GM18907 (cell line): ENCODE measurements around the gene TMEM59L.

Experiments used
- ATAC-seq: cut with Tn5 transposase; IDR thresholded peaks from one replicate; pipeline ENCODE4 v1.9.1; 2021; ENCODE audit warnings: mild to moderate bottlenecking, moderate library complexity; ENCODE audit not compliant: unreplicated experiment

TMEM59L gene

DNA sequence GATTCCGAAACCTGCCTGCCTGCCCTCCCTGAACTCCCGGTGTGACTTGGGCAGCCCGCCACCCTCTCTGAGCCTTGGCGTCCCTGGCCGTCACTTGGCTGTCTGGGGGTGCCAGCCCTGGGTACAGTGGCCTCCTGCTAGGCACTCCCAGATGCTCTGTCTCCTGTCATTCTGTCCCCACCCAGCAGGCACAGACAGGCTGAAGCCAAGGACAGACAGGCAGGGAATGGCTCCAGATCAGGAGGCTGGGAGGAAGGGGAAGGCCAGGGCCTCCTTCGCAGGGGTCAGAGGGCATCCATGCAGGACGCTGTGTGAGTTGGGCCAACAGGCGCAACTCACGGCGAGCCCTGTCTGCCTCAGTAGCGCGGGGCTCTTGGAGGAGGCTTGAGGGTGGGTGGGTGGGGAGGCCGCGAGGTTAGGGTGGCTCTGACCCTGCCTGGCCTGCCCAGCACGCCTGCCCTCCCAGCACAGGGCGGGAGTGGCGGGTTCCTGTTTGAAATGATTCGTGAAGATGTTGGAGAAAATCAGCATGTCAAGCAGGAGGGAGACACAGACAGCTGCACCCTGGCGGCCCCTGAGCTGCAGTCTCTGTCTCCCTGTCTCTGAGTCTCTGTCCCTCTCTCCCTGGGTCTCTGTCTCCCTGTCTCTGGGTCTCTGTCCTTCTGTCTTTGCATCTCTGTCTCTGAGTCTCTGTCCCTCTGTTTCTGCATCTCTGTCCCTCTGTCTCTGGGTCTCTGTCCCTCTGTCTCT lies 43.8 kb downstream of the TMEM59L start:
- ATAC-seq: no peak

GRCh38 chr19:18657590-18658365 lies 45.1 kb downstream of the TMEM59L start:
- no peak for ATAC-seq

DNA sequence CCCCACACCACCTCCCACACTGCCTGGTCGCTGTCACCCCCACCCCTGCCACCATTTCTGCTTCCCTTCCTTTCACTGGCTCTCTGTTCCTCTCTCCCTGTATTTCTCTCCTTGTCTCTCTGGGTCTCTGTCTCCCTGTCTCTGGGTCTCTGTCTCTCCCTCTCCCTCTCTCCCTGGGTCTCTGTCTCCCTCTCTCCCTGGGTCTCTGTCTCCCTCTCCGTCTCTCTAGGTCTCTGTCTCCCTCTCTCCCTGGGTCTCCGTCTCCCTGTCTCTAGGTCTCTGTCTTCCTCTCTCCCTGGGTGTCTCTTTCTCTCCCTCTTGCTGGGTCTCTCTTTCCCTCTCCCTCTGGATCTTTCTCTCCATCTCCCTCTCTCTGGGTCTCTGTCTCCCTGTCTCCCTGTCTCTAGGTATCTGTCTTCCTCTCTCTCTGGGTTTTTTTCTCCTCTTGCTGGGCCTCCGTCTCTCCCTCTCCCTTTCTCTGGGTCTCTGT lies 45.7 kb downstream of the TMEM59L start:
- no peak for ATAC-seq

DNA sequence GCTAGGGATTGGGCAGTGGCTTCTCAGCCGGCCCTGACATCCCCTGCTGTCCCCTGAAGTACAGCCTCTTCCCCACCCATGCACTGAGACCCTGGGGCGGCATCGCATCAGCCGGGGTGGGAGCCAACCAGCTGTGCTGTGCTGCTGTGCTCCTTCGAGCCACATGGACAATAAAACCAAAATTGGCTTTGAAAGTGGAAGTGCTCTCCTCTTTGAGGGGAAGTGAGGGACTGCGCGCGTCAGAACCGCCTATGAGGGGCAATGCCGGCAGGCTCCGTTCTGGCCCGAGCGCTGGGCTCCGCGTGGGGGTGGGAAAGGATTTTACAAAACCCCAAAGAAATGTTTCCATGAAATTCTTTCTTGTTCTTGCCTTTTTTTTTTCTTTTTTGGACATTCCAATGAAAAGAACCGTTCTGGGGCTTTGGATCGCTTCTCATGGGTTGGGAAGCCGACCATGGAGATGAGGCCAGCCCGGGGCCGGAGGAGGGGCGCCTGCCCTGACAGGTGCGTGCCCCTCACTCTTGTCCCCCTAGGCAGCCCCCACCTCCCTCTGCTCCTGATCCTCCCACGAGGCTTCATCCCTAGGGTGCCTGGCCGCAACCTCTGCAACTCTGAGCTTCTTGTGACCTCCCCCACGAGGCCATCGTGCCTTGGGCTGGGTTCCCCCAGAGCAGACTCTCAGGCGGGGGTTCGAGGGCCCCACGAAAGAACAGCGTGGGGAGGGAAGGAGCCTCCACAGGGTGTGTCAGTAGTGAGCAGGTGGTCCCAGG lies 46.8 kb downstream of the TMEM59L start:
- ATAC-seq: no peak

DNA sequence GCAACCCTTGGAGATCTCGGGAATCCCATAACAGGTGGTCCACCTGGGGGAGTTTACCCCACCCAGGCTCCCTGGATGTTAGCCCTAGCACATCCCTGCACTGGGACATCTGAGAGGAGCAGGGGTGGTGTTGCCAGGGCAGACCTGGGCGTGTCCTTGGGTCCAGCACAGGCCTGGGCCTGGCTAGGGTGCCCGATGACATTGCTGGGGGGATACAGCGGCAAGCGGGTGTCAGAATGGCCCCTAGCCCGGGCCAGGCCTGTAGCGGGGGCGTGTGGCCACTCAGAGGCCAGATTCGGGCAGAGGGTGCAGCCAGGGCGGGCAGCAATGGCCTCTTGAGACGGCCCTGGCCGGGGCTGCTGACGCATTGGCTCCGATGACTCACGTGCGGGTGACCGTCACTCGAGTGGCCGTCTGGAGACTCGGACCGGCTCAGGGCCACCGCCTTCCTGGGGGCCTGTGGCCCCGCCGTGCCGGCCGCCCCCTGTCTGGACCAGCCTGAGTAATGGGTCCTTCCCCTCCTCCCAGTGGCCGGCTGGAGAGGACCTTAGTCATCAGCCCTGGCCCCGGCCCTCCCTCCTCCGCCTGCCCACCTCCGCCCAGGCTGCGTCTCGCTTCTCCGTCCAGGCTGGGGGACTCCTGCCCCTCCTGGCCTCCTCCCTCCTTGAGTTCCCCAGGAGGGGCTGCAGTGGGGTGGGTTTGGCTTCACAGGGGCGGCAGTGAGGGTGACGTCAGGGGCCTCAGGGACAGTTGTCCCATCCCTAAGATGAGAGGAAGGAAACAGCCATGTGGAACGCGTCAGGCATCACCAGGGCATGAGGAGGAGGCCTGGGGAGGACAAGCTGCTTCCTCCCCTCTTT lies 47.6 kb downstream of the TMEM59L start:
- no peak for ATAC-seq

DNA sequence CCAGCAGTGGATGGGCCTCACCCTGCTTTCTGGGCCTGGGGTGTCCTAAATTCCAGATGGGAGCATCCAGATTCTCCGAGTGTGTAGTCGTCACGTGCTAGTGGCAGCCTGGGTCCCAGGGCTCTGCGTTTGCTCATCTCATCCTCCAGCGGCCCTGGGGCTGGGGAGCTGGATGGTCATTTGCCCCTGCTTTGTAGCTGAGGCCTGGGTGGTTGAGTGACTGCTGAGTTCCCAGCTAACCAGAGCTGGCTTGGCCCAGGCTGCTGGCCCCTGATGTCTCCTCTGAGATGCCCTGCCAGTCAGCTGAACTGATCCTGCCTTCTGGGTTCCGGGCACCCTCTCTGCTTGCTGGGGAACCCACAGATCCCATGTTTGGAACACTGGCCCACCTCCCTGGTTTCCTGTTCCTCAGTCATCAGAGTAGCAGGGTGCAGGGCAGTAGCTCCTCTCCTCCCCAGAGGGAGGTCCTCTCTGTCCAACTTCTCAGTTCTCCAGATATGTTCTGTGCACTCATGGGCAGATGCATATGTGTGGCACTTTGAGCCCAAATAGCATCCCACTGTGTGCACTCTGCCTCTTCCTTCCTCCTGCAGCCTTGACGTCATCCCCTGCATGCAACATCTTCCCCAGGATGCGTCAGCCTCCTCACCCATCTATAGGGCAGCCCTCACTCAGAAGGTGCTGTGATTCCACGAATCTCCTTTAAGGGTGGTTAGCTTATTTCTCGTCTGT lies 48.4 kb downstream of the TMEM59L start:
- ATAC-seq: no peak

- ATAC-seq: no peak
Measured at GRCh38 chr19:18662972-18663732, 50.5 kb downstream of the TMEM59L start.

DNA sequence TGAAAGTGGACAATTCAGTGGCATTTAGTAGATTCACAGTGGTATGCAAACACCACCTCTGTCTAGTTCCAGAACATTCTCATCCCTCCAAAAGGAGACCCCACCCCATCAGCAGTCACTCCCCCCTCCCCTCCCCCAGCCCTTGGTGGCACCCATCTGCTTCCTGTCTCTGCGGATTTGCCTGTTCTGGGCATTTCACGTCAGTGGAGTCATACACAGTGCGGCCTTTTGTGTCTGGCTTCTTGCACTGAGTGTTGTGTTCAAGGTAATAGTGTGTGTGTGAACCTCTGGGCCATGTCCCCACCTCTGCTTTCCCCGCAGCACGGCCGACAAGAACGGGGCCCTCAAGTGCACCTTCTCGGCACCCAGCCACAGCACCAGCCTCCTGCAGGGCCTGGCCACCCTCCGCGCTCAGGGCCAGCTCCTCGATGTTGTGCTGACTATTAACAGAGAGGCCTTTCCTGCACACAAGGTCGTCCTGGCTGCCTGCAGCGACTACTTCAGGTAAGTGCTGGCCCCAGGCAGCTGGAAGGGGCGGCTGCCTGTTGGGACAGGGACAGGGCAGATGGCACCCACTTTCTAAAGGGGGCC lies 51.4 kb downstream of the TMEM59L start:
- no peak for ATAC-seq

DNA sequence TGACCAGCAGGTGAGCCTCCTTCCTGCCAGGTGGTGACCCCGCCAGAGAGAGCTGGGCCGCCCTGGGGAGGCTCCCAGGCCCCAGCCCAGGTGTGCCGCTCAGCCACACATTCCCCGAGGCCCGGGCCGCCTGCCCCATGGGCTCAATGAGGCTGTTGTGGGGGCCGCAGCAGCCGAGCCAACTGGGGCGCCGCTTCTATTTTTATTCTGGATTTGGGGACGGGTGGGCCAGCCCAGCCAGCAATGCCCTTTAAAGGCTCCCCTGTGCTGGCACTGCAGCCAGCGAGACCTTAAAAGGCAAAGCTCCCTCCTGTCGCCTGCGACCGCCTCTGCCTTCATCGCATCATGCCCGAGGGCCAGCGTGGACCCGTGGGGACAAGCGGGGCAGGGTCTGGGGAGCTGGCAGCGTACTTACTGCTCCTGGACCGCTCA lies 53.1 kb downstream of the TMEM59L start:
- no peak for ATAC-seq

DNA sequence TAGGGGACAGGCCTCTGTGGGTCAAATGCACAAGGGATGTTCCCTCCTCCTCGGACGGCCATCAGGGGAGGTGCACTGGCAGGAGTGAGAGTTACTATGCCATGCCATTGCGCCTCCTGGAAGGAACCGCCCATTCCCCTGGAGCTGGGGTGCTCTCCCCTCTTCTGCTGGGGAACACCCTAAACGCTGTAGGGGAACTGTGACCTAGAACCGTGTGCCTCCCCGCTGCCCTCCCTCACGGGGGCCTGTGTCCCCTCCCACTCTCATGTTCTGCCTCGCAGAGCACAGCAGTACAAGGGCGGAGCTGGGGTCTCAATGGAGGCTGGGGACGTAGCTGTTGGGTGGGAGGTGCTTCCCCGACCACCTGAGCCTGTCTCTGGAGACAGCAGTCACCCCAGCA lies 53.6 kb downstream of the TMEM59L start:
- no peak for ATAC-seq

DNA sequence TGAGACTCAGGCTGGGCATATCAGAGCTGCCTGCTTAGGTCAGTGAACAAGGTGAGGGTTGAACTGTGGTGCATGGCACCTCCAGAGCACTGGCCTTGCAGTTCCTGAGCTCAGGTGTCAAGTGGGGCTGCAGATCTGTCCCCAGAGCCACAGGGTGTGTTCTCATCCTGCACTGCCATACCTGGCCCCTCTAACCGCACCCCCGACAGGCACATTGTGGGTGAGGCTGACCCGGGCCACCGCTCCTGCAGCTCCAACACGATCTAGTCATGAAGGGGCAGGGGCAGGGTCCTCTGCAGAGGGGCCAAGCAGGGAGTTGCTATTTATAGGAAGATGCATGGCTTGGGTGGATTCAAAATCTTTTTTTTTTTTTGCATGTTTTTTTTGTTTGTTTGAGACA lies 54.1 kb downstream of the TMEM59L start:
- ATAC-seq: no peak

- ATAC-seq: no peak
Measured at GRCh38 chr19:18667531-18668251, 55.0 kb downstream of the TMEM59L start.

- no peak for ATAC-seq
Measured at GRCh38 chr19:18668252-18668631, 55.6 kb downstream of the TMEM59L start.

DNA sequence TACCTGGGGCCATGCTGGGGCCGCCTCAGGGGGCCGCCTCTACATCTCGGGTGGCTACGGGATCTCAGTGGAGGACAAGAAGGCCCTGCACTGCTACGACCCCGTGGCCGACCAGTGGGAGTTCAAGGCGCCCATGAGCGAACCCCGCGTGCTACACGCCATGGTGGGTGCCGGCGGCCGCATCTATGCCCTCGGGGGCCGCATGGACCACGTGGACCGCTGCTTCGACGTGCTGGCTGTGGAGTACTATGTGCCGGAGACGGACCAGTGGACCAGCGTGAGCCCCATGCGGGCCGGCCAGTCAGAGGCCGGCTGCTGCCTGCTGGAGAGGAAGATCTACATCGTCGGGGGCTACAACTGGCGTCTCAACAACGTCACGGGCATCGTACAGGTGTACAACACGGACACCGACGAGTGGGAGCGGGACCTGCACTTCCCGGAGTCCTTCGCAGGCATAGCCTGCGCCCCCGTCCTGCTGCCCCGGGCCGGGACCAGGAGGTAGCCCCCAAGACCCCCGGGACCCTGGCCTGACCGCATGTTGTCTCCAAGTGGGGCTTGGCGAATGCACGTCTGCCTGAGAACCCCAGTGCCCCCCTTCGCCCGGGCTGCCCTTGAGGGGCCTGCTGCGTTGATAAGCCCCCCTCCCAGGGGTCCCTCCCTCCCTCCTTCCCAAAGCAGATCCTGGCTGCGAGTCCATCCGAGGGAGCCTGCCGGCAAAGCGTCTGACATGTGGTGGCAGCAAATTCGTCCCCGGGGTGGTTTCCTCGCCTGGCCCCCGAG lies 56.3 kb downstream of the TMEM59L start:
- no peak for ATAC-seq

DNA sequence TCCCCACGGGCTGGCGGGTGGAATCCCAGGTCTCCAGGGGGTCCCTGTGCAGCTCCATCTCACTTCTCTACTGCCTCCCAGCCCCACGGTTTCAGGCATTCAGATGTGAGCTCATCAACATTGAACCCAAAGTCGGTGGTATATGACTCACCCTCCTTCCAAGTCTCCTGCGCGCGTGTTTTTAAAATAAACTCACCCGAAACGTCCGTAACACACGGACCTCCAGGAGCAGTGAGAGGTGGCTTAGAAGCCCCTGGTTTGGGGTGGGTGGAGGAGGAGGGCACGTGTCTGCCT lies 56.8 kb downstream of the TMEM59L start:
- no peak for ATAC-seq

DNA sequence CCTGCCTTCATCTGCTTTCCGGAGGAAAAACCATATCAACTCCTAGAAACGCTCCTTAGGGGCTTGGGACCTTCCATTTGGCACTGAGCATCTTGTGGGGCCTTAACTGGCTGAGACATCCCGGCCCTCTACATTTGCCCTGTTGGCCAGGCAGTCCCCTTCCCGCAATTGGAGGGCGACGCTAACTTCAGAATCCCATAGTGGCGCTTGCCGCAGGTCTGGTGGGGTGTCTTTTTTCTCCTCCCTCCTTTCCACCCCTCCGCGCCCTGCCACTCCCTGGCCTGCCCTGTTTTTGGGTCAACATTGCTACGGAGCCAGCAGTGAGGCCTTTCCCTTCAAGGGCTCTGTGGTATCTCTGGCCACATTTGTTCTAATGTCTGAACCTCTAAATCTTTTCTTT lies 57.2 kb downstream of the TMEM59L start:
- no peak for ATAC-seq

DNA sequence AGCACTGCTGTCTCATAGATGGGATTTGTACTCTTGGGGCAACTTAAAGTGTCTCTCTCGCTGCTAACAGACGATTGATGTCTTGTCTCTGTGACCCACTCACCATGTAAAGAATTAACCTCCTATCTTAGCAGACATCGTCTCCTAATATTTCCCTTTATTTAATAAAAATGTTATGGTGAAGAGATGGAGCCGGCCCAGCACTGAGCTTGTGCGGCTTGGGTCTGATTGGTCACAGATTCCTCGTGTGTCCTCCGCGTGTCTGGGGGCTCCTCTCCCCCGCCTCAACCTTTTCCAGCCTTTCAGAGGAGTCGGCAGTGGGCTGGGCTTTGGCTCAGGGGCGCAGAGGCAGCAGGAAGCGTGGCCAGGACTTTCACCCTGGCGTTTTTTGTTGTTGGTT lies 57.6 kb downstream of the TMEM59L start:
- no peak for ATAC-seq
